Kasumi-1 (cell line): Measurements from ENCODE around the gene GALR3.

ENCODE experiments used
- DNase-seq, 2 experiments: peaks; one replicate each; lab custom pipeline; 2025; lab: John Stamatoyannopoulos, UW

GALR3 gene

GRCh38 chr22:37822079-37822833 lies 926 bp upstream of the GALR3 start:
- DNase-seq = no peak

GRCh38 chr22:37824674-37825641 lies 1.8 kb downstream of the GALR3 start:
- DNase-seq = no peak

GRCh38 chr22:37827056-37827455 lies 3.9 kb downstream of the GALR3 start:
- DNase-seq = no peak

GRCh38 chr22:37830093-37830842 lies 7.1 kb downstream of the GALR3 start:
- DNase-seq = no peak

GRCh38 chr22:37831472-37831871 lies 8.3 kb downstream of the GALR3 start:
- DNase-seq = no peak

- no peak for DNase-seq
Measured at GRCh38 chr22:37832022-37832857, 9.1 kb downstream of the GALR3 start.

- DNase-seq = no peak
Measured at GRCh38 chr22:37842015-37842793, 19.0 kb downstream of the GALR3 start.

- peak; percentile 34 to 44 for DNase-seq
Measured at GRCh38 chr22:37843741-37844089, 20.5 kb downstream of the GALR3 start.

- no peak for DNase-seq
Measured at GRCh38 chr22:37844904-37845329, 21.7 kb downstream of the GALR3 start.

- no peak for DNase-seq
Measured at GRCh38 chr22:37846433-37846832, 23.3 kb downstream of the GALR3 start.

GRCh38 chr22:37848587-37849088 lies 25.5 kb downstream of the GALR3 start:
- no peak for DNase-seq

- DNase-seq = peak; percentile 81 to 84
Measured at GRCh38 chr22:37849089-37849751, 26.0 kb downstream of the GALR3 start, which contains the start of gene EIF3L. Gene EIF3L (plus strand): TSS chr22:37849419. CDS start chr22:37849450, 31 bp downstream.

- no peak for DNase-seq
Measured at GRCh38 chr22:37850801-37851200, 27.6 kb downstream of the GALR3 start.

GRCh38 chr22:37852418-37852817 lies 29.2 kb downstream of the GALR3 start:
- DNase-seq = no peak

- DNase-seq = no peak
Measured at GRCh38 chr22:37854946-37855345, 31.8 kb downstream of the GALR3 start.

GRCh38 chr22:37855462-37855861 lies 32.3 kb downstream of the GALR3 start:
- no peak for DNase-seq

GRCh38 chr22:37860796-37861421 lies 37.7 kb downstream of the GALR3 start:
- DNase-seq = no peak

GRCh38 chr22:37862570-37863325 lies 39.6 kb downstream of the GALR3 start:
- DNase-seq = no peak
